Activated CD8-positive, alpha-beta memory T cell treated with anti-CD3 and anti-CD28 coated beads, Interleukin-2, amount 50 U/mL, for 24 hours (primary cell): Measurements from ENCODE around the gene ATP10A.

Source experiments
- DNase-seq: peaks from one replicate; pipeline ENCODE4 v3.0.0-alpha.2; 2020; ENCODE audit errors: extremely low read depth

The ATP10A gene

DNA sequence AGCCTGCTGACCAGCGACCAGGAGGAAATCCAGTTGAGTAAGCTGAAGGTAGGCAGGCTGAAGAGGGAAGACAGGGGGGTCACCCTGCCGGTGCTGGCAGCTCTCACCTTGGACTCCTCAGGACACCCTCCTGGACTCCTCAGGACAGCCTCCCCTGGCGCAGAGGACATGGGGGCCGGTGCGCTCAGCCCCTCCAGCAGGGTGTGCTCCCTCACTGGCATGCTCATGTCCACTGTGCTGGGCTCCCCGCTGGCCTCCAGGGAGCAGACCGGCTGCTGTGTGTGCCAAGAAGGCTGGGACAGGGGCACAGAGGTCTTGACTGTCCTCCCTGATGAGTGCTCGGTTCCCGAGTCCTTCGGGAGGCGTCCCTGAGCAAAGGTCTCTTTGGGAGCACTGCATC is 183.6 kb downstream of the ATP10A start:
- no peak for DNase-seq

DNA sequence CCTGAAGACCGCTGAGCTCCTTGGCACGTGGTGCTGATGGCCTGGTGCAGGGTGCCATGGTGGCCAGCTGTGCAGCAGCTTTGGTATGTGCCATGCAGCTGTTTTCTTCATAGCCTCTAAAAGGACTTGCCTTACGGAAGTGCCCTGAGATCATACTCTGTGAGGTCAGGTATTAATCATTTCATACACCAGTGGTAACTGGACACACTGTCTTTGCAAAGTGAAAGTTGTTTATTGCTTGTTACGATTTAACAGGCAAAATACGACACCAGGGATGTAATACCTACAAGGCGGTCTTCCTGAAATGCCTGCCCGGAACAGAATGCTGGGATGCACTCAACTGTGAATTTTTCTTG is 184.6 kb downstream of the ATP10A start:
- no peak for DNase-seq

DNA sequence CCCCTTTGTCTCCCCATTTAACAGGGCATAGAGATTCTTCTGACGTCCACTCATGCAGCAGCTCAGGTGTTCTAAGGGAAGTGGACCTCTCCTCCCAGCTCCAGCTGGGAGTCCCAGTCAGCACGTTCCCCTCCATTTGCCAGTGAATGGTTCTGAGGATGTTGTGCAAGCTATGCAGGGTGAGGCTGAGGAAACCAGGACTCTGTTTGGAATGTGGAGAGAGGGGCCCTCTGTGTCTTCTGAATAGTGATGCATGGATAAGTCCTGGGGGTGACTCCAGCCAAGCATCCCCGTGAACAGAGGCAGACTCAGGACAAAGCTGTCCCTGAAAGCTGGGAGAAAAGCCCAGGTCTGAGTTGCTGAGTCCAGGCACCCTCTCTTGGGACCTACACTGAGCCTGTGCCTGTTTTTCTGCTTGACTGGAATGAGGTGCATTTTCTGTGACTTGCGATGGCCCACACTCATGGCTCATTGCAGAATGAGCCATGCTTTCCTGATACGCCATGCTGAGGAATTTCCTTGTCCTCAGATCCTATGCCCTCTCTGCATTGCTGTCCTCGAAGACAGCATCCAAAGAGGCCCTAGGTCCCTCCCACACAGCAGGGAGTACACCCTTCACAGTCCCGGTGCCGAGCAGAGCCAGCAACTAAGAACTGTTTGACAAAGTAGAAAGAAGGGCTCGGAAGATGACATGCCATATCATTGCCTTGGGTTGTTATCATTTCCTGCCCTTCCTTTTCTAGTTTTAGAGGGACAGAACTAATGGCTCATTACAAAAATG is 185.2 kb downstream of the ATP10A start:
- DNase-seq = no peak

DNA sequence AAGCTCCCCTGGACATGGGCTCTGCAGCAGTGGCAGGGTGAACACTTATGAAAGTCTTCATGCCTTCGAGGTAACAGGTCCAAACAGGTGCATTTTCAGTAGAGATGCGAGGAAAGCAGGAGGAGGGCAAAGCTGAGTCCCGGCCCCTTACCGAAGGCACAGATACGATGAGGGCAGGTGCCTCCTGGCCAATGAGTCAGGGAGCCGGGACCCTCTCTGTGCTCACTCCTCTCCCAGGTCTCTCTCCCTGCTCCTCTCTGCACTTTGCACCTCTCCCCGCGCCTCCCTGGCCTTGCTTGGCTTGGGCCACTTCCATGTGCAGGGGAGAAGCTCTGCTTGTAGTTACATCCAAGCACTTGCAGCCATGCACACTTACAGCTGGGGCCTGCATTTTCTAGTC is 187.1 kb downstream of the ATP10A start:
- DNase-seq = no peak

DNA sequence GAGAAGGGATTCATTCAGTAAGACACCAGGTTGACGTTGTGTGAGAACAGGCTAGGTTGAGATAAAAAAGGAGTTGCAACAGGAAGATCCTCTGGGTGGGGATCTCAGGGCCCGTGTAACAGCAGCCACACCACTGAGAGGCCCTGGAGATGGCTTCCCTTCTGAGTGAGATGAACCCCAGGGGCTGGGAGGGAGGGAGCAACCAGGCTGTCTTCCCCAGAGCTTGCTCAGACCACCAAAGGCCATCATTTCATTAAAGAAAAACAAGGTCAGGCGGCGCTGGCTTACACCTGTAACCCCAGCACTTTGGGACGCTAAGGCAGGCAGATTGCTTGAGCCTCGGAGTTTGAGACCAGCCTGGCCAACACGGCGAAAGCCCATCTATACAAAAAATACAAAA is 187.7 kb downstream of the ATP10A start:
- no peak for DNase-seq

DNA sequence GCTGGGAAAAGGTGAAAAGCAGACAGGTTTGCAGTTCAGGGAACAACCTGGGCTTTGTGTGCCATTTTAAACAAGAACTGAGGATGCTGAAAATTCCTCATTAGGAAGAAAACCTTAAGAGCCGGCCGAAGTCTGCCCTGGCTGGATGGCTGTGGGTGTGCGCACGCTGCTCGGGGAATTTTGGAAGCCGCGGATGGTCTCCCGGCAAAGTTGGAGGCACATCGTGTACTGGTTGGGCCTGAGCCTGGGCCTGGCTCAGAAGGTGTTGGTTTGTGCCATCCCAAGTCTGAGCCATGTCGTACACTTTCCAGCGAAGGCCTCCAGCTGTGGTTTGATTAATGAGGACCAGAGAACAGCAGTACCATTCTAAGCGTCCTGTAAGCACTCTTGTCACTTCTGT is 188.2 kb downstream of the ATP10A start:
- no peak for DNase-seq

DNA sequence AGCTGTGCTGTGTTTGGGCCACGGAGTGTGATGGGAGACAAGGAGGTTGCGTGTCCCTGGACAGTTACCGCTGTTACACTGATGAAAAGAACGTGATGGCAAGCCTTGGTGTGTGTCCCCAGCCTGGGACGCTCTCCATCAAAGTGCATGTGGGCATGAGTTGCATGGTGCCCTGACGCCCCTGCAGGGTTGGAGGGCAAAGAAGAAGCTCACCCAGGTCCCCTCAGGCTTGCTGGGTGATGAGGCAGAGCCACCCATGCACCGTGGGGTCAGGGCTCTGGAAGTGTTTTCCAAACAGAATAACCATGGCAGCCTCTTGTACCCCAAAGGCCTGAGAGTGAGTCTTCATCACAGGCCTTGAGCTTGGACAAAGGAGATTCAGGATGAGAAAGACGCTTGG is 189.2 kb downstream of the ATP10A start:
- no peak for DNase-seq

DNA sequence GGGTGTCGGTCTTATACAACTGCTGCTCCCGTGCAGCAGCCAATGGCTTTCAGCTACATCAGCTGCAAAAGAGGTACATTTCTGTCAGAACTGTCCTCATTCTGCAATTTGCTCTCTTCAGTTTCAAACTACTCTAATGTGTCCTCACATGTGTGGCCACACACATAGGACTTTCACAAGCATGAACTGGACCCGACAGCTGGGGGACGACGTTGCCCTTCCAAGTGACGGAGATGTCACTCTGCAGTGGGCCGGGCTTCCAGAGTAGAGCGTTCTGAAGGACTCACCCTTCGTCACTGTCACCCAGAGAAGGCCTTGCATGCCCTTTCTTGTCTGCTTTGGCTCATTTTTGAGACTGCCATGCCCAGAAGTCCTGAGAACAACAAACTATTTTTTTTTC is 189.8 kb downstream of the ATP10A start:
- DNase-seq = no peak

DNA sequence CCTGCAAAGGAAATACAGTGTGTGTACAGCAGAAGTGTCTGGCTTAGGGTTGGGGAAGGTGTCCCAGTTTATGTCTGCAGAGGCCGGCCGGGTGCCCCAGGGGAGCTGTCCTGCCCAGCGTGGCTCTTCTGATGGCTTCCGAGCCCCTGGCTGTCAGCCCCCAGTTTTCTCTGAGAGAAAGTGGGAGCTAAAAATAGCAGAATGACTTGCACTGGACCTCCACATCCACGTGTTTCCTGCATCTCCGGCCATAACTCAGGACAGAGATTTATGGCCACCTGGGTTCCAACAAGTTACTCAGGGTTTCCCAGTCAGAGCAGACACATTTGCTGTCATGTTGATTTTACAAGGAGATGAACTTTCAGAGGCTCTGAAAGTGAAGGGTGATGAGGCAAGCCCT is 192.0 kb downstream of the ATP10A start:
- no peak for DNase-seq

DNA sequence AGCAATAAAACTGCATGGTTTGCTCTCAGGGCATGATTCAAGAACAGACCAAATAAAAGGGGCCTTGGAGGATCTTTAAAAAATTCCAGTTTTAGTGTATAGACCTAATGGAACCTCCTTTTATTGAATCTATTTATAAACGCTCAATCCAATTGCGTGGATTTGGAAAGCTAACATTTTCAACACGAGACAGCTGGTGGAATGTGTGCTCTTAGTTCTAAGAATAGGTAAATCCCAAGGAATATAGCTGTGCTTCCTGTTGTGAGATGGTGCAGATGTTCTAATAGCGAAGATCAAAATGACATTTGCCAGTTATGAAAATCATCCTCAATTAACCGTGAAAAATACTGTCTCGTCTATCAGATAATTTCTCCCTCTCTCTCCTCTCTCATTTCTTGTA is 192.5 kb downstream of the ATP10A start:
- DNase-seq = no peak

DNA sequence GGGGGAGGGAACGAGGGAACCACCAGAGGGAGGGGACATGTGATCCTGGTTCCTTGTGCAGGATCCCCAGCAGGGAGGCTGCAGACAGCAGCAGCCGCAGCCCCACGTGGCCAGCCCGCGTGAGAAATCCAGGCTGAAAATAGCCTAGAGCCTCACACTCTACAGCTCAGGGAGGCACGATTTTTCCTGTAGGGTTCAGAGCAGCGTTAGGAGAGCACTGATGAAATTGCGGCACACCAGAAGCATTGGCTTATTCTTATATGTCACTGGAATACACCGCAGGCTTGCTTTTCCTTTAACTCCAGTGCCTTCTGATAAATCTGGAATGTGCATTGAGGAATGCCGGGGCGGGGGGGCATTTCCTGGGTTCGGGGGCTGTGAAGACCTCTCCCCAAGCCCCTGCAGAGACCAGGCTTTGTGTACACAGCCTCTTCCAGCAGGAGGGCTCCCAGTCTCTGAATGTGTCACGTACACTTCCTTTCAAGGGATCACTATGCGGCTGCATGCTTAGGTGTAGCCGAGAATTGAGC is 193.0 kb downstream of the ATP10A start:
- DNase-seq = no peak

DNA sequence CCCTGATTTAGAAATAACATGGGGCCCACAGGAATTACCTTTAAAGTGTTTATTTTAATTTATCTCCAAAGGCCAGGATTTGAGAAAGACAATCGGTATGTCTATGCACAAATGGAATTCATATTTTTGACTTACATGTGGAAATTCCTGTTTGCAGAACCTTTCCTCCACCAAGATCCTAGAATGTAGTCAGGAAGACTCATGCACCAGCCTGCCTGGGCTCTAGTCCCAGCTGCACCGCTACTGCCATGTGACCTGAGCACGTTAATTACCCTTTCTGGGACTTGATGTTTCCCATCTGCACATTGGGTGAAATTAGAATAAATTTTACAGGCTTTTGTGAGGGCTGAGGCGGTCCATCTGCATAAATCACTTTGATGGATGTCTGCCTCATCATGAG is 194.2 kb downstream of the ATP10A start:
- no peak for DNase-seq

DNA sequence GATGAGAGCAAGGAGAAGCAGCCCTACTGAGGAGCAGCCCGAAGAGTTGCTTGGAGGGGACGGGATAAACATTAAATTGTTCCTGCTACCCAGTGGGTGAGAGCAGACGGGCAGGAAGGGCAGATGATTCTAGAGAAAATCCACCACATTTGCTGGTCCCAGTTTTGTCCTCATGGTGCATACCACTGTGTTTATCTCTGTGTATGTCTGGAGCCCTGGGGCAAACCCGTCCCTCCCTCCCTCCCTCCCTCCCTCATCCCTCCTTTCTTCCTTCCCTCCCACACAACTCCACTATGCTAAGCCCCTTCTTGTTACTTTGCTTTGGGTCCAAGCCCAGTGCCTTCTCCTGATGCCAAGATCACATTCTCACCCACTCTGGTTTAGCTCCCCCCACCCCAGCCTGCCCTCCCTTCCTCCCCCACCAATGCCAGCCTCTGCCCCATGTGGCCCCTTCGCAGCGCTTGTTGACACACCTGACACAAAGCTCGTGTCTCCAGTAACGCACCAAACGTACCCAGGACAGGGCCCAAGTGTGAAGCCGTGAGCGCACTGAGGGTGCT is 194.8 kb downstream of the ATP10A start:
- DNase-seq = no peak

DNA sequence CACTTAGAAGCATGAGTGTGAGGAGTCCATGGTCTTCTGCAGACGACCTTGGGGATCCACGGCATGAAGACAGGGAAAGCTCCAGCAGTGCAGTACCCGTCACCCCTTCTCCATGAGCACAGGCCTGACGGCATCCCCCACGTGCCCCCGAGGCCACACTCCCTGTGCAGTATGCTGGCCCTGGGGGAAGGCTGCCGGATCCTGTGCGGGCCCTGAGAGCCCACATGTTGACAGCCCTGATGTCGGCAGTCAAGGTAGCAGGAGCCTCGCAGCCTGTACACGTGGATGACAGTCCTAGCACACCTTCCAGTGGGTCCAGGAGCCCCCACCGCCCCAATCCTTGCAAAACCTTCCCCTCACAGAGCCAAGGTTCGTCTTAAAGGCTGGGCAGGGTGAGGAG is 195.3 kb downstream of the ATP10A start:
- no peak for DNase-seq

DNA sequence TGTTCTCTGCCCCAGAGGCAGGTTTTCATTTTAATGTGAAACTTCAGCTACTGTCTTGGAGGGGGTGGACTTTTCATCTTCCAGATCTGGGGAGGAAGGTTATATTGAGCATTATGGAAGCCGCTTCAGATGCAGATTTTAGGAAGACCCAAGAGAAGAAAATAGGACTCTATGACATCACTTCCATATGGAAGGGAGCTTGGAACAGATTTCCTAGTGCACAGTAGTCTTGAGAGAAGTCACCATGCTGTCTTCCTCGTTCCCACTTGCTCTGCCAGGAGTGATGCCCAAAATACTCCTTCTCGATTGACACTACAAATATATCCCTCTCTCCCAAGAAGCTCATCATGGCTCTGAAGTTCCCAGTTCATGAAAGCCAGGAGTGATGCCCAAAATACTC is 197.2 kb downstream of the ATP10A start:
- DNase-seq = no peak

DNA sequence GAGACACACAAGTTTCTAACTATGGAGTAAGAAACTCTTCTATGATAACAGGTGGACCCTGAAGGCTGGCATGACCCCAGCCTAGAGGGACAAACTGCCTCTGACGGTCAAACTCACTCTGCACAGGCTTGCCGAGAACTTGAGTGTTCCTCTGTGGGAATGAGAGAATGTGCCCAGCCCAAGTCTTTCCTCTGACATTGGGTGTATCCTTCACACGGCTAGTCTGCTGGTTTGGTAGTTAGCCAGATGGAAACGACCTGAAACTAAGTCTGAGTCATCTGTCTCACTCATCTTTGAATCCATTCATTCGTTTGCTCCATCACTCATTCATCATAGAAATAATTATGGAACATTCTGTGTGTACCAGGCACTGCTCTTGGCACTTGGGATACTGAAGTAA is 198.4 kb downstream of the ATP10A start:
- DNase-seq = no peak

DNA sequence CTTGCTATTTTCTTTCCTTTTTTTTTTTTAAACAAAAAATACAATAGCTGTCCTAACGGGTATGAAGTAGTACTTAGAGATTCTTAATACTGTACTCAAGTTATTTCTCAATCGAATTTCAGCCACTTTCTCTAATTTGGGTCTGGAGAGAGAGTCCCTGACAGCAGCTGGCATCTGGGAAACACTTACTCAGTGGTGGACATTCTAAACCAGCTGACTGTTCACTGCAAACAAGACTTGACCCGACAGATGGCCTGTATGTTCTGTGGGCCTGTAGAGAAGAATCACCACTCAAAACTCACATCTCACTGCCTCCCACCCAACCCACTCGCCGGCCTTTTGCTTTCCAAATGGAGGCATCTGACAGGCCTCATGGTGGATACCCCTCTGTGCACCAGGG is 199.6 kb downstream of the ATP10A start:
- DNase-seq = no peak

DNA sequence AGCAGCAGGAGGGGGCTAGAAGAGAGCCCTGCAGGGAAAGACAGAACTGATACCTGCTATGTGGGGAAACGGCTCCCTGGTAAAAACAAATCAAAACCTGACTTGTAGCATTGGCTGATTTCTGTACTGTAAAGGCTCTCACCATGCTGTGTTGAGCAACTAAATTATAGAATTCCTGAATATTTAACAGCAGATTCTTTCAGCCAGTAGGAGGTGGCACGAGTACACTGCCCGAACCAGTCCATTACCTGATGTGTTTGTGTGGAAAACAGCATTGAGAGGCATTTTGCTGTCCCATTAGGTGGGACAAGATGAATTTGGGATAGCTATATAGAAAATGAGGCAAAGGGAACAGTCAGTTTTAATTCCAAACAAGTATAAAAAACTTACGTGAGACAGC is 201.2 kb downstream of the ATP10A start:
- DNase-seq = no peak

DNA sequence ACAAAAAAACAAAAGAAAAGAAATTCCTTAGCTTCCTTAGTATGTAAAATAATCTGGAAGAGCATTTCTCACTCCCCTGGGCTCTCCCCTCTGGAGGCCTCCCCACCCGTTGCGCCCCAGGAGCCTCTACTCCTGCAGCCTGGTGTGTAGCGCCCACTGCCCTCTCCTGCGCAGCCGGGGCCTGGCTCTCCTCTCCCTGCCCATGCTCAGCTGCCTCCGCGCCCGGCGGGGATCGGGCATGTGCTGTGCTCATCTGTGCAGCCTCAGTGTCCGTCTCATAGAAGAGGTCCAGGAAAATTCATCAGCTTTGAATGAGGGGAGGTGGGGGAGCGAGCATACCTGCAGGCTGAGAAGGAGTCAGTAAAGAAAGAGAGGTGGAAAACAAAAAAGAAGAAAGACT is 203.9 kb downstream of the ATP10A start:
- DNase-seq = no peak

DNA sequence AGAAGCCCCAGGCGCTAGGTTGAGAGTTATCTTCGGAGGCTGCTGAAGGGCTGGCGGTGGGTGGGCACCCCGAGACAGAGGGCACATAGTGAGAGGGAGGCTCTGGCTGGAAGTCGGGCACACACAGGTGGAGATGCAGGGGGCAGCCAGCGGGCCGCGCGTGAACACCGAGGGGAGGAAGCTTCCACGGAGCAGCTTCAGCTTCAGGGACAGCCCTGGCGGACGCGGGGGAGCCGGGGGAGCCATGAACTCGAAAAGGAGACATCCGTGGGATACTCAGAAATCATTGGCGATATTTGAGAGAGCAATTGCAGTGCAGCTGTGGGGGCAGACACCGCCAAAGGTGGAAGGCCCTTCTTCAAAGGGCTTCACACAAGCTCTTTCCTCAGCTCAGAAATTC is 204.6 kb downstream of the ATP10A start:
- DNase-seq = no peak

DNA sequence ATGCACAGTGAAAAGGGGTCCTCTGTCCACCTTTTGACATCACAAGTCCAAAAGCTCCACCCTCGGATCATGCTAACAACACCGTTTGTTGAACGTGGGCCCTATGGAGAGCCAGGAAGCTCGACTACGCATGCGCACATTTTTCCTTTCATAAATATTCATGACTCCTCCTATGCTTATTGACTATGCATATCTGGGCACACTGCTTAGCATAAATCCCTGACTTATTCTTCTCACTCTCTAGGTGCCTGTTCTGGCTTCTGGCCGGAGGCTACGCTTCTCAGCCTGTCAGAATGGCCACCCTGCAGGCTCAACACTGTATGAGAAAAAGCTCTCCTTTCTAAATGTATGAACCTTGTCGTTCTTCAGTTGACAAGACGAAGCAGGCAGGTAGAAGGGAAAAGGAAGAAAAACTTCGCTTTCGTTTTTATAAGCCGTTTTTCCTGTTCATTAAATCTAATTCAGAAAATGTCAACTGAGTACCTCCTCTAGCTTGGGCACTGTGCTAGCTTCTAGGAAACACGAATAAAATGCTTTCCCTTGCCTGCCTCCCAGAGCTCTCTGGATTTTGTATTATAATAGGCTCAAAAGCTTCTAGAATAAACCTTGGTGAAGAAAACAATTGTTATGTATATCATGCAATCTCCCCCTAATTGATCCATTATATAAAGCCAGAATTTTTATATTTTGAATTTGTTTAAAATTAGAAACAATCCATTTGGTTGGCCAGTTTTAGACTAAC is 207.7 kb downstream of the ATP10A start:
- no peak for DNase-seq

DNA sequence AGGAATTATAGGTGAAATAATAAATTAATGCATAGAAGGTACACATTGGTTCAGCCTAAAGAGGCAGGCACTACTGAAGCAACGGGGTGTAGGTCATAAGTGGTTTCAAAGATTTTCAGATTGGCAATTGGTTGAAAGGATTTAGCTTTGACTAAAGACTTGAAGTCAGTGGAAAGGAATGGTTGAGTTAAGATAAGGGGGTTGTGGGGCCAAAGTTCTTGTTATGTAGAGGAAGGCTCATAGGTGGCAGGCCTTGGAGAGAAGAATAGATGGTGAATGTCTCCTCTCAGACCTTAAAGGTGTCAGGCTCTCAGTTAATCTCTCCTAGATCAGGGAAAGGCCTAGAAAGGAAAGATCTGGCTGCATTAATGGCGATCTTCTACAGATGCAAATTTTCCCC is 209.8 kb downstream of the ATP10A start:
- DNase-seq = no peak

DNA sequence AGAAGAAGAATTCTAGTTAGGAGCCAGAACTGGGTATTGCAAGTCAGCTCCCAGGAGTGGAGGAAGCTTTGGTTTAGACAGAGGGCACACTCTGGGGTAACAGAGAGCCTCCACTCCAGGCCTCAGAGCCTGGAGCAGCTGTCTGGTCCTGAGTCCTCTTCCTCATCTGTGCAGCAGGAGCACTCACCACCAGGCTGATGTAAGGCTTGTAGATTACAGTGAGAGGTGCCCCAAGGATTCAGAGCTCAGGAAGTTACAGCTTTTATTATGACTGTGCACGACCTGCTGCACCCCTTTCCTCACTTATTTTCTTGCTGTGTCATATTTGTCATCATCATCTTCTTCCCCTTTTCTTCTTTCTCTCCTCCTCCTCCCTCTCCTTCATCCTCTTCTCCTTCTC is 210.4 kb downstream of the ATP10A start:
- no peak for DNase-seq
